GM12878 (cell line): Measurements from ENCODE around the gene SLC4A3. TPM values are rescaled to one million over a fixed set of nuclear protein-coding genes. Genes with fewer than 3 reads are reported as not detected.

Experiments used
- ATAC-seq: fragments of 200-7000 bp; cut with Tn5 transposase; 3 replicates; pipeline ENCODE4 v1.9.1; 2020; ENCODE audit warnings: mild to moderate bottlenecking, moderate library complexity
- BruUV-seq: library from RNA; stranded (reverse); fragments of 400-500 nt; replicated peaks from 2 replicates; lab custom pipeline; 2021; lab: Mats Ljungman, UMichigan
- CTCF ChIA-PET: fragments of 300-600 bp; sonication (Branson Sonifier 250); formaldehyde crosslinking; extraction: SDS; loops from one replicate; lab custom pipeline; 2021; ENCODE audit warnings: inconsistent platforms; lab: Yijun Ruan, JAX
- POLR2A ChIA-PET: fragments of 350-600 bp; formaldehyde crosslinking; extraction: SDS; loops from one replicate; lab custom pipeline; 2021; ENCODE audit warnings: inconsistent platforms; lab: Charles Lee
- RAD21 ChIA-PET: fragments of 300-600 bp; sonication (Branson Sonifier 250); formaldehyde crosslinking; loops from one replicate; lab custom pipeline; 2023; ENCODE audit warnings: antibody characterized with exemption; ENCODE audit not compliant: unreplicated experiment; lab: Charles Lee
- SMC1A ChIA-PET: fragments of 300-600 bp; sonication (Branson Sonifier 250); formaldehyde crosslinking; loops from one replicate; lab custom pipeline; 2023; ENCODE audit not compliant: unreplicated experiment, uncharacterized antibody; lab: Charles Lee
- DNase-seq: peaks from one replicate; pipeline ENCODE4 v3.0.0-alpha.2; 2011; ENCODE audit warnings: low read depth, low spot score
- FAIRE-seq: peaks from 3 replicates; lab custom pipeline; 2011; peaks lifted over from hg19 to GRCh38; lab: Jason Lieb, UNC
- H2AFZ ChIP-seq: 2 replicates; pipeline ENCODE4 v1.6.0; 2011; ENCODE audit warnings: low read depth, low read length, control low read depth; ENCODE audit not compliant: control insufficient read depth
- H3K27ac ChIP-seq: 2 replicates; pipeline ENCODE4 v1.5.1; 2011; ENCODE audit warnings: control low read depth; ENCODE audit not compliant: control insufficient read depth, insufficient read depth
- H3K27me3 ChIP-seq, 2 experiments: replicated peaks in 1 of 2; 2 replicates each; pipeline versions ENCODE4 v1.6.0 to v1.6.1; 2011; ENCODE audit warnings: low read length in 1 of 2; ENCODE audit not compliant: control insufficient read depth in 2 of 2, insufficient read depth in 2 of 2
- H3K36me3 ChIP-seq, 2 experiments: 2 replicates each; pipeline ENCODE4 v1.5.1; 2011; ENCODE audit warnings: low read length in 1 of 2; ENCODE audit not compliant: control insufficient read depth in 2 of 2, insufficient read depth in 2 of 2
- H3K4me1 ChIP-seq: 2 replicates; pipeline ENCODE4 v1.6.1; 2011; ENCODE audit warnings: mild to moderate bottlenecking, low read length, moderate library complexity, mixed read lengths; ENCODE audit not compliant: control insufficient read depth, insufficient read depth
- H3K4me2 ChIP-seq: 2 replicates; pipeline ENCODE4 v1.6.0; 2011; ENCODE audit warnings: control low read depth; ENCODE audit not compliant: control insufficient read depth, insufficient read depth
- H3K4me3 ChIP-seq: fragments of 200-600 bp; sonication (generic); 2 replicates; pipeline ENCODE4 v1.5.1; 2016
- H3K79me2 ChIP-seq: 2 replicates; pipeline ENCODE4 v1.6.0; 2011; ENCODE audit warnings: low read length; ENCODE audit not compliant: control insufficient read depth, insufficient read depth
- H3K9ac ChIP-seq: 2 replicates; pipeline ENCODE4 v1.8.0; 2011; ENCODE audit warnings: low read length, control low read depth, mixed read lengths; ENCODE audit not compliant: control insufficient read depth, insufficient read depth
- H3K9me3 ChIP-seq: replicated peaks from 3 replicates; pipeline ENCODE4 v1.5.1; 2011; ENCODE audit warnings: mild to moderate bottlenecking, low read length; ENCODE audit not compliant: control insufficient read depth, insufficient read depth
- H4K20me1 ChIP-seq: 2 replicates; pipeline ENCODE4 v1.6.0; 2011; ENCODE audit not compliant: control insufficient read depth, insufficient read depth
- CBX3 ChIP-seq: fragments of 200-600 bp; sonication (generic); IDR thresholded peaks from 2 replicates; pipeline ENCODE4 v1.6.1; 2016; ENCODE audit warnings: low read depth, borderline replicate concordance
- HCFC1 ChIP-seq: fragments of 150-350 bp; IDR thresholded peaks from 2 replicates; pipeline ENCODE4 v1.6.1; 2014; ENCODE audit warnings: low read length
- NFXL1 ChIP-seq: fragments of 450-650 bp; IDR thresholded peaks from 2 replicates; pipeline ENCODE4 v1.6.1; 2017; ENCODE audit warnings: antibody characterized with exemption, mild to moderate bottlenecking, borderline replicate concordance
- NR2C1 ChIP-seq: fragments of 450-650 bp; IDR thresholded peaks from 2 replicates; pipeline ENCODE4 v1.6.1; 2017; ENCODE audit warnings: antibody characterized with exemption, mild to moderate bottlenecking, moderate library complexity
- RELA ChIP-seq: fragments of 450-650 bp; IDR thresholded peaks from 2 replicates; pipeline ENCODE4 v1.8.0; 2014; ENCODE audit warnings: borderline replicate concordance; ENCODE audit not compliant: partially characterized antibody
- RFX5 ChIP-seq: IDR thresholded peaks from 2 replicates; pipeline ENCODE4 v1.6.1; 2011; ENCODE audit warnings: low read depth, low read length, improper control_type of control experiment
- SUPT20H ChIP-seq: IDR thresholded peaks from 2 replicates; pipeline ENCODE4 v1.6.1; 2011; ENCODE audit warnings: low read depth, mild to moderate bottlenecking, low read length, moderate library complexity, borderline replicate concordance; ENCODE audit not compliant: control insufficient read depth
- SUZ12 ChIP-seq: fragments of 200-600 bp; sonication (generic); IDR thresholded peaks from one replicate; pipeline ENCODE4 v1.6.1; 2018; ENCODE audit warnings: antibody characterized with exemption, mild to moderate bottlenecking; ENCODE audit not compliant: unreplicated experiment
- TAF1 ChIP-seq: IDR thresholded peaks from 2 replicates; pipeline ENCODE4 v1.6.1; 2011; ENCODE audit warnings: mild to moderate bottlenecking, low read depth, low read length, borderline replicate concordance
- ZSCAN29 ChIP-seq: fragments of 450-650 bp; IDR thresholded peaks from 2 replicates; pipeline ENCODE4 v1.6.1; 2017; ENCODE audit warnings: mild to moderate bottlenecking, moderate library complexity
- WGBS: methylation state at CpG from one replicate; pipeline ENCODE4 v1.1.6; 2016; ENCODE audit warnings: low lambda C conversion rate; ENCODE audit not compliant: insufficient replicate concordance, insufficient coverage; ENCODE audit errors: missing lambda C conversion rate; 5-methylcytosine and 5-hydroxymethylcytosine counted together
- in situ Hi-C: fragments of 300-500 bp; cut with MboI; formaldehyde crosslinking; loops from 9 replicates; pipeline ENCODE4 v1.14.3; 2018; ENCODE audit warnings: mixed read lengths
- intact Hi-C: fragments of 100-400 bp; cut with micrococcal nuclease; formaldehyde crosslinking; loops from one replicate; pipeline ENCODE4 v1.14.2; 2022; ENCODE audit not compliant: unreplicated experiment
- polyA plus RNA-seq, 11 experiments: library from polyadenylated mRNA; depleted of rRNA in 4 of 11; unstranded in 6 of 11; stranded (reverse) in 5 of 11; fragments of >200 nt; fragmentation: Nextera tagmentation in 4 of 11; fragmentation: Illumina TruSeq in 1 of 11; extraction: Ambion mirVana in 4 of 11; extraction: Trizol in 1 of 11; gene quantifications; 1 replicate in 1 of 11; 2 replicates in 10 of 11; pipeline versions ENCODE4 v1.2.1 to v1.2.3, GENCODE V29; 2011 to 2016; ENCODE audit warnings: inconsistent platforms in 2 of 11, missing spikeins in 2 of 11, low read depth in 1 of 11
- total RNA-seq, 4 experiments: library from RNA; depleted of rRNA in 3 of 4; stranded (reverse); fragments of >200 nt in 3 of 4; fragmentation: Illumina TruSeq in 1 of 4; extraction: Trizol in 1 of 4; gene quantifications; 2 replicates each; pipeline versions ENCODE4 v1.2.1 to v1.2.3, GENCODE V29; 2013 to 2021
- TF ChIP-seq, protein P1 (sequence below): fragments of 450-650 bp; IDR thresholded peaks from 2 replicates; pipeline ENCODE4 v1.6.1; 2018; ENCODE audit warnings: mild to moderate bottlenecking, low read depth, moderate library complexity; ENCODE audit not compliant: partially characterized antibody

Gene SLC4A3
- total and polyA plus RNA-seq, 10 of the 15 experiments (the other 5 are each of a cell fraction or from before 2014, with no cell fraction given), result 0.05 to 0.08 TPM; not detected in 8

DNA sequence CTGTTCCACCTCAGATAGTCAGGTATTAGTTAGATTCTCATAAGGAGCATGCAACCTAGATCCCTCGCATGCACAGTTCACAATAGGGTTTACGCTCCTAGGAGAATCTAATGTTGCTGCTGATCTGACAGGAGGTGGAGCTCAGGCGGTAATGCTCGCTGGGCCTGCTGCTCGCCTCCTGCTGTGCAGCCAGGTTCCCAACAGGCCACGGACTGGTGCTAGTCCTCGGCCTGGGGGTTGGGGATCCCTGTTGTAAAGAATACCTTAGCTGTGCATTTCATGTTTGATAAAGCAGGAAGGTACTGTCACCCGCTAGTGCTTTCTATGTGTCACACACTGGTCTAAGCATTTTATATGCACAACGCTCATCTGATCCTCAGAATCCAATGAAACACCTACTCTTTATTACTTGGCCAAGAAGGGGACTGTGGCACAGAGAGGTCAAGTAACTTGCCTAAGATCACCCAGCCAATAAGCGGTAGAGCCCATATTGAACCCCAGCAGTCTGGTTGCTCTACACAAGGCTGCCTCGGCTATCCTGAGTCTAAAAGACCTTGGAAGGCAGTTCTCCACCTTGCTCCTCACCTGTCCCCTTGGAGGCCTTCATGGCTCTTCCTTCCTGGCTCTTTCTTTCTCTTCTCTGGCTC is 35.8 kb downstream of the SLC4A3 start (continued):
- TF ChIP-seq SUZ12 (no peak), RFX5 (no peak), TAF1 (no peak), CBX3 (no peak), NR2C1 (no peak)
- TF ChIP-seq, protein P1, sequence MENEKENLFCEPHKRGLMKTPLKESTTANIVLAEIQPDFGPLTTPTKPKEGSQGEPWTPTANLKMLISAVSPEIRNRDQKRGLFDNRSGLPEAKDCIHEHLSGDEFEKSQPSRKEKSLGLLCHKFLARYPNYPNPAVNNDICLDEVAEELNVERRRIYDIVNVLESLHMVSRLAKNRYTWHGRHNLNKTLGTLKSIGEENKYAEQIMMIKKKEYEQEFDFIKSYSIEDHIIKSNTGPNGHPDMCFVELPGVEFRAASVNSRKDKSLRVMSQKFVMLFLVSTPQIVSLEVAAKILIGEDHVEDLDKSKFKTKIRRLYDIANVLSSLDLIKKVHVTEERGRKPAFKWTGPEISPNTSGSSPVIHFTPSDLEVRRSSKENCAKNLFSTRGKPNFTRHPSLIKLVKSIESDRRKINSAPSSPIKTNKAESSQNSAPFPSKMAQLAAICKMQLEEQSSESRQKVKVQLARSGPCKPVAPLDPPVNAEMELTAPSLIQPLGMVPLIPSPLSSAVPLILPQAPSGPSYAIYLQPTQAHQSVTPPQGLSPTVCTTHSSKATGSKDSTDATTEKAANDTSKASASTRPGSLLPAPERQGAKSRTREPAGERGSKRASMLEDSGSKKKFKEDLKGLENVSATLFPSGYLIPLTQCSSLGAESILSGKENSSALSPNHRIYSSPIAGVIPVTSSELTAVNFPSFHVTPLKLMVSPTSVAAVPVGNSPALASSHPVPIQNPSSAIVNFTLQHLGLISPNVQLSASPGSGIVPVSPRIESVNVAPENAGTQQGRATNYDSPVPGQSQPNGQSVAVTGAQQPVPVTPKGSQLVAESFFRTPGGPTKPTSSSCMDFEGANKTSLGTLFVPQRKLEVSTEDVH, result no peak
- TF ChIP-seq, all 136 proteins: peak for 0

DNA sequence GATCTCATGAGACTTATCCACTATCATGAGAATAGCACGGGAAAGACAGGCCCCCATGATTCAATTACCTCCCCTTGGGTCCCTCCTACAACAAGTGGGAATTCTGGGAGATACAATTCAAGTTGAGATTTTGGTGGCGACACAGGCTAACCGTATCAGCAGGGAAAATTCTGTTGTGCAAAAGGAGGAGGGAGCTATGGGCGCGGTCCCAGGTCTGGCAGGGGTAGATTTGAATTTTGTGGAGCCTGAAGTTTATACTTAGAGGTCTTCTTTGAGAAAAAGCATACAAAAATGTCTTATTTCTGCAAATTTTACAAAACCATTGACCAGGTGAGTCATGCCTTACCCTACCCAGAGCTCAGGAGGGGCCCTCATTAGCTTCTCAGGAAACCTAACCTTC is 36.6 kb downstream of the SLC4A3 start:
- Histone ChIP-seq H3K4me3 (no peak overlapping the region), H3K27me3 (no peaks in the 10 kb centered on the region), H4K20me1 (no peaks in the 10 kb centered on the region), H3K36me3 (no peaks in the 10 kb centered on the region), H3K9me3 (peaks cover 8% of the 10 kb centered on the region; the same call in 2 of the 3 replicates), H3K27ac (no peak overlapping the region), H3K4me2 (no peak overlapping the region), H3K4me1 (peaks cover 9% of the 10 kb centered on the region), H3K9ac (no peak overlapping the region), H2AFZ (no peak overlapping the region), H3K79me2 (no peaks in the 10 kb centered on the region)
- ChIA-PET SMC1A (no interaction called here), RAD21 (no interaction called here), POLR2A (no interaction called here), CTCF (no interaction called here)
- in situ Hi-C loops, result no loop called here
- no peak for DNase-seq
- WGBS, result 55% methylated on average over 5 of the region's 5 CpGs
- ATAC-seq, result no peak
- intact Hi-C loops, result no loop called here
- FAIRE-seq, result no peak
- TF ChIP-seq RELA (no peak), NFXL1 (no peak), ZSCAN29 (no peak), SUPT20H (no peak), HCFC1 (no peak)
- no TSS peak for BruUV-seq
